Measurements from ENCODE around the gene TP63.

- TF ChIP-seq CTCF (IDR thresholded peaks at IDR 0.05; ENCODE audit: insufficient read depth, low read depth, low read length), result no peak
- TF ChIP-seq EZH2 (IDR thresholded peaks at IDR 0.05; ENCODE audit: insufficient read depth, low read length), result no peak
Measured at GRCh38 chr3:189781415-189781814, 150.2 kb downstream of the TP63 start.

Data from astrocyte (in vitro differentiated cells and primary cell).